Erythroblast (primary cell): ENCODE results near the gene METAP2.

Experiments used
- DNase-seq, 2 experiments: peaks; one replicate each; lab custom pipeline; 2025; lab: John Stamatoyannopoulos, UW
- GATA1 ChIP-seq: IDR thresholded peaks from 2 replicates; pipeline ENCODE4 v1.6.1; 2011; ENCODE audit warnings: low read depth, mild to moderate bottlenecking, control low read depth, low read length, moderate library complexity
- POLR2A ChIP-seq: IDR thresholded peaks from 2 replicates; pipeline ENCODE4 v1.6.1; 2011; ENCODE audit warnings: mild to moderate bottlenecking, low read length

METAP2 gene

DNA sequence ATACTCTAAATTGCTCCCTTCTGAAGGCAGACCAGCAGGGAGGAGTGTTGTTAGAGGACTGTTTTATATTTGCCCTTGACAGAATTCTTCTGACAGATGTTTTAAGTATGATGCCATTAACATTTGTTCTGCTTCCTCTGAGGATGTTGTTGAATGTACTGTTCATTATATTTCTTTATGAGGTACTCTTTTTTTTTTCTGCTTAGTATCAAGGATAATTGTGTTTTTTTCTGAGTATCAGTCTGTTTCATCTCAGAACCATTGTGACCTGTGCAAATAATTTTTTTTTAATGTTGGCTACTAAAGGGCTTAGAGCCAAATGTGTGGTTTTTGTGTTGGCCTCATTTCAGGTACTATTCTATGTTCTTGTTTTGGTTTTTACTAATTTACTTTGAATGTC, 10.6 kb downstream of the METAP2 start:
- no peak for DNase-seq
- TF ChIP-seq POLR2A (no peak), GATA1 (no peak)

DNA sequence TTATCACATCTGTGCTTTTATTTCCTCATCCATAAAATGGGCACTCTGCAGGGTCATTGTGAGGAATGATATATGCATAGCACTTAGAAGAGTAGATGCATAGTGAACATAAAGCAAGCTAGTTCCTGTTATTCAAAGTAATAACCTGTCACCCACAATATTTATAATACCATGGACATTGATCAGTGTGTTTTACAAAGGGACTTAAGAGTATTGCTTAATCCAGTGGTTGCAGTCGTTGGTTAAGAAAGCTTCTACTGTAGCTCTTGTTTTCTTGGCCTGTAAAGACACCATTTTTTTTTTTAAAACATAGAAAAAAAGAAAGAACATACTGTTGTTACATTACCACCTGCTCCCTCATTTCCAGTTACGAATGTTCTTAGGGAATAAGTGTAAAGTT, 13.1 kb downstream of the METAP2 start:
- TF ChIP-seq POLR2A (no peak), GATA1 (no peak)
- no peak for DNase-seq

DNA sequence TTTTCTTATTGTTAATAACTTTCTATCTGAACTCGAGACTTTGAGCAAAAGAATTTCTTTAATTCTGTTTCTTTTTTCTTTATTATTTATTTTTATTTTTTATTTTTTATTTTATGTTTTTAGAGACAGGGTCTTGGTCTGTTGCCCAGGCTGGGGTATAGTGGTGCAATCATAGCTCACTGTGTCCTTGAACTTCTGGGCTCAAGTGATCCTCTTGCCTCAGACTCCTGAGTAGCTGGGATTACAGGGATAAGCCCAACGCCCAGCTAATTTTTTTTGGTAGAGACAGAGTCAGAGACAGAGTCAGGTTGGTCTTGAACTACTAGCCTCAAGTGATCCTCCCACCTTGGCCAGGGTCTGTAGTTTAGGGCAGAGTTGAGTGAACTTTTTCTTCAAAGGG, 18.5 kb downstream of the METAP2 start:
- TF ChIP-seq POLR2A (no peak), GATA1 (no peak)
- no peak for DNase-seq

DNA sequence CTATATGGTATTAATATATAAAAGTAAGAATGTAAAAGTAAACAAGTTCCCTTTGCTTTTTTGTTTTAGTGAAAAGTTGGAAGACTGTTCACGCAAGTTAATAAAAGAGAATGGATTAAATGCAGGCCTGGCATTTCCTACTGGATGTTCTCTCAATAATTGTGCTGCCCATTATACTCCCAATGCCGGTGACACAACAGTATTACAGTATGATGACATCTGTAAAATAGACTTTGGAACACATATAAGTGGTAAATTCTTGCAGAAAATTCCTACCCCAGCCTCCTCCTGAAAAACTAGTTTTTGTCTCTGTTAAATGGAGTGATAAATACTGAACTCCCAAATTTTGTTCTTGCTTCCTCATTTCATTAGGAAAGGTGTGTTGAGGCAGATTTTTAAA, 20.9 kb downstream of the METAP2 start:
- TF ChIP-seq POLR2A (no peak), GATA1 (no peak)
- no peak for DNase-seq

DNA sequence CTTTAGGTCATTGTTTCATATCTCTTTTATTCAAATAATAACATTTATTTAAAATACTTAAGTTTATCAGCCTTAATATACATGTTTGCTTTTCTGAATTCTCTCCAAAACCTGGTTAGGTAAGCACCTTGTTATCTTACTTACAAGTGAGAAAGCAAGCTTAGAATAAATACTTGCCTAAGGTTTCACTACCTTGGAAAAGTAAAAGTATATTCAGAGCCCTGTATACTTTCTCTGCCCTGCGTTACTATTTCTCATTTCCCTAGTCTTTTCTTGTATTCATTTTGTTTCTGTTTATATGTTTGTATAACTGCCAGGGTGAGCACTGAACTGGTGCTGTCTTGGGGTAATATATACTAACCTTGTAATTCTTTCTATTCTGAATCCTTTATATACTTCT, 21.5 kb downstream of the METAP2 start:
- TF ChIP-seq GATA1, result no peak
- TF ChIP-seq POLR2A, result no peak

DNA sequence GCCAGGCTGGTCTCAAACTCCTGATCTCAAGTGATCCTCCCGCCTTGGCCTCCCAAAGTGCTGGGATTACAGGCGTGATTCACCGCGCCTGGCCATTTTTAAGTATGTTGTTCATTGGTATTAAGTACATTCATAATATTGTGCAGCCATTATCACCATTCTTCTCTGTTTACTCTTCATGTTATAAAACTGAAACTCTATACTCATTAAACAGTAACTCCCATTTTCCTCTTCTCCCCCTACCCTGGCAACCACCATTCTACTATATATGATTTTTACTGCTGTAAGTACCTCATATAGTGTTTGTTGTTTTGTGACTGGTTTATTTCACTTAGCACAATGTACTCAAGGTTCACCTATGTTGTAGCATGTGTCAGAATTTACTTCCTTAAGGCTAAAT, 23.1 kb downstream of the METAP2 start:
- no peak for TF ChIP-seq POLR2A
- TF ChIP-seq GATA1, result no peak

More for the DNA sequence above, 21.5 kb downstream of the METAP2 start:
- no peak for DNase-seq

DNA sequence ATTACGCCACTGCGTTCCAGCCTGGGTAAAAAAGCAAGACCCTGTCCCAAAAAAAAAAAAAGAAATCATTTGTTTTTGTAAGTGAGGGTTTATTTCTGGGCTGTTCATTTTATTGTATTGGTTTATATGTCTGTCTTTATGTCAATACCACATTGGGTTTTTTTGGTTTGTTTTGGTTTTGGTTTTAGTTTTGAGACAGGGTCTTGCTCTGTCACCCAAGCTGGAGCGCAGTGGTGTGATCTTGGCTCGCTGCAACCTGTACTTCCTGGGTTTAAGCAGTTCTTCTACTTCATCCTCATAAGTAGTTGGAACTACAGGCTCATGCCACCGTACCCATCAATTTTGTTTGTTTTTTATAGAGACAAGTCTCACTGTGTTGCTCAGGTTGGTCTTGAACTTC, 25.0 kb downstream of the METAP2 start:
- DNase-seq, result no peak
- TF ChIP-seq GATA1 (no peak), POLR2A (no peak)

More for the DNA sequence above, 23.1 kb downstream of the METAP2 start:
- DNase-seq, result no peak

DNA sequence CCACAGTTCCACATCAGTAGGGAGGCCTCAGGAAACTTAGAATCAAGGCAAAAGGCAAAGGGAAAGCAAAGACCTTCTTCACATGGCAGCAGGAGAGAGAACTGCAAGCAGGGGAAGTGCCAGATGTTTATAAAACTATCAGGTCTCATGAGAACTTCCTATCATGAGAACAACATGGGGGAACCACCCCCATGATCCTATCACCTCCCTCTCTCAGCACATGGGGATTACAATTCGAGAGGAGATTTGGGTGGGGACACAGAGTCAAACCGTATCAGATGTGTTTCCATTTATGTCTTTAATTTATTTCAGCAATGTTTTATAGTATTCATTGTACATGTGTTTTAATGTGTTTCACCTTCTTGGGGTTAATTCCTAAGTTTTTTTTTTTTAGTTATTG, 25.8 kb downstream of the METAP2 start:
- TF ChIP-seq POLR2A (no peak), GATA1 (no peak)
- peak; percentile 25 to 70 for DNase-seq

DNA sequence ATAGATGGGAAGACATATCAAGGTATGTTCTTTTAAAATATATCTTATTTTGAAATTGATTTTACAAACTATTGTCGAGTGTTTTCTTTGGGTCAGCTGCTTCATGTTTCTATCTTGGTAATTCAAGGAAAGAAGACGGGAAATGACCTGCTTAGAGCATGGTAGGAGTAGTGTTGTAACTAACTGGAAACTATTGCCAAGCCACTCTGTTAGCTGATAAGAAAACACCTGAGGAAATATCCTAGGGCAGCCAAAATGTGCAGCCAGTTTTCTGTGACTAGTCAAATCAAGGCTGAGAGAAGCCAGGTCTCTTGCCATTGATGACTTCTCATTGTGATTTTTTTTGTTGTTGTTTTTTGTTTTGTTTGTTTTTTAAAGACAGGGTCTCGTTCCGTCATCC, 30.2 kb downstream of the METAP2 start:
- TF ChIP-seq GATA1 (no peak), POLR2A (no peak)
- DNase-seq, result no peak

DNA sequence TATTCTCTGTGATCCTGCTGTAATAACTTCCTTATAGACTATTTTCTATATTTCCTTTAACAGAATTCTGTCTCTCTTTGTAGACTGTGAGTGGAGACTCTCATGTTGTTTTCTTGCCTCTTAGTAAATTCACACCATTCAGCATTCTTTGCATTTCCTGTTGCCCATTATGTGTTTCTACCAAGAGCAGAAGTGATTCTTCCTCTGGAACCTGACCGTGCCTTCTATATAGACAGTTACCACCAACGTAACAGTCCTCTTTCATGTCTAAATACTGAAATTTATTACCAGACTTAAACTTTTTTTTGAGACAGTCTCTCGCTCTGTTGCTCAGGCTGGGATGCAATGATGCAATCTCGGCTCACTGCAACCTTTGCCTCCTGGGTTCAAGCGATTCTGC, 31.1 kb downstream of the METAP2 start:
- DNase-seq, result no peak
- no peak for TF ChIP-seq GATA1
- no peak for TF ChIP-seq POLR2A

DNA sequence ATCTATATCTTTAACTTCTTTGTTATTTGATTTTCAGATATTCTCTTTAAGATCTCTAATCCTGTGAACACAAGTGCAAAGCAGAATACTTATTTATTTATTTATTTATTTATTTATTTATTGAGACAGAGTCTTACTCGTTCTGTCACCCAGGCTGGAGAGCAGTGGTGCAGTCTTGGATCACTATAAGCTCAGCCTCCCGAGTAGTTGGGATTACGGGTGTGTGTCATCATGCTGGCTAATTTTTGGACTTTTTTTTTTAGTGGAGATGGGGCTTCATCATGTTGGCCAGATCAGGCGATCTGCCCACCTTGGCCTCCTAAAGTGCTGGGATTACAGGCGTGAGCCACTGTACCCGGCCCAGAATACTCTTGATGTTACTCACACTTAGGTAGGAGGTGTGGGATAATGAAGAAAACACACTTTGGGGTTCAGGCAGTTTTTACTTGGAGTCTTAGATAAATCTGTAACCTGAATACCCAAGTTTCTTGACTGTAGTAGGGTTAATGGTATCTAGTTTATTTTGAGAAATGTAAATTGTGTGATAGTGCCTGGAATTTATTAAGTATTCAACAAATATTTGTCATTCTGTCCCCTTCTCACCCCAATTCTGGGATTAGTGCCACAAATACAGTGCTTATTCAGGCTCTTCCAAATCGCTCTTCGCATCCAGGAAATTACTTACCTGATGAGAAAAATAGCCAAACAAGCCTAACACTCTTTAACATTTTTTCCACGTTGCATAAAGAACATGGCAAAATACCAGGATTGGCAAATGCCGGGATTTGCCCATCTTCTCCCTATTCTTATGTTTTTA, 33.0 kb downstream of the METAP2 start:
- no peak for TF ChIP-seq POLR2A
- no peak for TF ChIP-seq GATA1
- DNase-seq, result peak; percentile 15 to 69

DNA sequence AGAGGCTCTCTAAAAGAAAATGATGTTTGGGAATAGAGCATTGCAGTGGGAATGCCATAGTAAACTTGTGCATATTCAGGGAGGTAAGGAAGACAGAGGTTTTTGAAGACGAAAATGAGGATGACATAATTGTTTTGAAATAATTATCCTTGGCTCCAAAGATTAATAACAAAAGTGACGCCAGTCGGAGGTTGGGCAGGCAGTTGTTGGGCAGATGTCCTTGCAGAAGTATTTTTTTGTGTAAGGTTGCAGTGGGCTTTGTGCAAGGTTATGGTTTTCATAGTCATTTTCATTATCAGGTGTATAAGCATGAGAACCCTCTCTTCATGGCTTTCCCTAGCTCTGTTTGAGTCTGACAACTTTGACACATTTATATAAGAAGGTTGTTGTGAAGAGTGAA, 35.3 kb downstream of the METAP2 start:
- no peak for DNase-seq
- no peak for TF ChIP-seq GATA1
- no peak for TF ChIP-seq POLR2A

DNA sequence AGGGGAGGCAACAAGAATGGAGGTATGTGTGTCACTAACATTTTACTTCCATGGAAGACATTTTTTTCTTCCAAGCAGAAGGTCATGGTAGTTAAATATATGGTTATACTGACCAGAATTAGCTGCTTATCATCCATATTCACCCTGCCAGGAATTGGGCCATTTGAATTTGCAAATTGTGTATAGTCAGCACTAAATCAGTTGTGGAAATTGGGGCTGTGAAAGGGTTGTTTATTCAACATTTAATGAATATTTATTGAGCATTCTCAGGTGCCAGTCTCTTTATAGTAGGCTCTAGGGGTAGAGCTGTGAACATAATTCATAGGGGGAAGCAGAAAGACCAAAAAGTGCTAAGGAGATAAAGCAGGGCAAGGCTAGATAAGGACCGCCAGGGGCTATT, 38.0 kb downstream of the METAP2 start:
- DNase-seq, result peak in 1 of 2 experiments; percentile 40

DNA sequence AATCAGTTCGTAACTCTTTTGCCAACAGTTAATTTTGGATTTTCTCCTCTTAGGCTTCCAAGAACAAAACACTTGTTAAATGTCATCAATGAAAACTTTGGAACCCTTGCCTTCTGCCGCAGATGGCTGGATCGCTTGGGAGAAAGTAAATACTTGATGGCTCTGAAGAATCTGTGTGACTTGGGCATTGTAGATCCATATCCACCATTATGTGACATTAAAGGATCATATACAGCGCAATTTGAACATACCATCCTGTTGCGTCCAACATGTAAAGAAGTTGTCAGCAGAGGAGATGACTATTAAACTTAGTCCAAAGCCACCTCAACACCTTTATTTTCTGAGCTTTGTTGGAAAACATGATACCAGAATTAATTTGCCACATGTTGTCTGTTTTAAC, 39.6 kb downstream of the METAP2 start:
- no peak for DNase-seq
- TF ChIP-seq GATA1 (no peak), POLR2A (no peak)

More for the DNA sequence above, 38.0 kb downstream of the METAP2 start:
- TF ChIP-seq POLR2A (no peak), GATA1 (no peak)

DNA sequence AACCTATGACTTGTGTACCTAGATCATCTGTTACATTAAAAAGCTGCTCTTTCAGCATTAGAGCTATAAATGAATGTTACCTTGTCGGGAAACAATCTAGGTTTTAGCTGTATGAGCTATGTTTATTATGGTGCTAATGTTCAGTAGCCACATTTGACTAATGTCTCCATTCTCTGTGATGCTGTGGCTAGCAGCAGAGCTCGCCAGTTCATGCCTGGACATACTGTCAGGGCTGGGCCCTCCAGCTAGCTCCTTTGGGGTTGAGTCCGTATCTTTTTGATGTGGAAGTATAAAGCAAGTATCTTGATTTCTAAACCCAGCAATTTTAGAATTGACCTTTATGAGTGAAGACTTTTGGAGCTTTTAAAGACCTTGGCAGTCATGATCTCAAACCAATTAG, 41.2 kb downstream of the METAP2 start:
- TF ChIP-seq GATA1 (no peak), POLR2A (no peak)
- no peak for DNase-seq

DNA sequence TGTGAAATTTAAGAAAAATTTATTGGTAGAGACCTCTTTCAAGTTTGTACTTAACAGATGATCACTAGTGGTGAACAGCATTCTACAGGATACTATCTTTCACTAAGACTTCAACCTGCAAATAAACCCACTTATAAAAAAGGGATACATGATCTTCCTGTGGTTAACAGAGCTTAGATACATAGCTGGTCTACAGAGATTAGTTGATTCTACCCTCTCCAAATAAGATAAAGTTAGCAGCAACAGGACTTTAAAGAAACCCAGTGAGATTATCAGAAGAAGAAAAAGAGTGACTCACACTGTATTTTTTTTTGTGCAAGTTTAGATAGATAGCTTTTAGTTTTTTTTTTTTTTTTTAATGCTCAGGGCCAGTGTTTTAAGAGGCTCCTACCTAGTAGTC, 42.8 kb downstream of the METAP2 start:
- TF ChIP-seq GATA1 (no peak), POLR2A (no peak)
- DNase-seq, result peak; percentile 65 to 88
